Colonic mucosa (tissue), 4 donors: ENCODE results near the gene OTUD7B. TPM values are rescaled to one million over a fixed set of nuclear protein-coding genes. Genes with fewer than 3 reads are reported as not detected.
"Not testable (repeated sequence)": the region's sequence is repeated elsewhere in the genome, so short reads cannot be mapped to it uniquely, and the experiment has no call there.

Experiments used
- DNase-seq: peaks from one replicate; pipeline ENCODE4 v3.0.0-alpha.2; 2020
- H3K27ac ChIP-seq: fragments of 200-600 bp; one replicate; pipeline ENCODE4 v1.8.0; 2021
- H3K27me3 ChIP-seq: fragments of 200-600 bp; one replicate; pipeline ENCODE4 v1.8.0; 2021
- H3K36me3 ChIP-seq: fragments of 200-600 bp; one replicate; pipeline ENCODE4 v1.8.0; 2021
- H3K4me1 ChIP-seq: fragments of 200-600 bp; one replicate; pipeline ENCODE4 v1.8.0; 2021; ENCODE audit warnings: mild to moderate bottlenecking
- H3K4me3 ChIP-seq: fragments of 200-600 bp; one replicate; pipeline ENCODE4 v1.8.0; 2021
- H3K9ac ChIP-seq, 2 donors: one replicate each; pipeline ENCODE4 v1.7.0; 2013; ENCODE audit warnings: control low read depth in 2 of 2, low read depth in 2 of 2, low read length in 2 of 2
- H3K9me3 ChIP-seq: fragments of 200-600 bp; one replicate; pipeline ENCODE4 v1.8.0; 2021
- CTCF ChIP-seq: fragments of 200-600 bp; IDR thresholded peaks from one replicate; pipeline ENCODE4 v1.8.0; 2022; ENCODE audit warnings: antibody characterized with exemption, mild to moderate bottlenecking
- intact Hi-C: fragments of 100-400 bp; cut with DNase I; formaldehyde crosslinking; loops from one replicate; pipeline ENCODE4 v1.14.1; 2022
- total RNA-seq, 2 donors: library from RNA; stranded (reverse); fragmentation: NEBNext Ultra II Directional in 1 of 2; extraction: Animal tissue kit (Norgen Biotek cat#: 25700) in 1 of 2; gene quantifications; one replicate each; pipeline ENCODE4 v1.2.1, GENCODE V29; 2021
- donor health status: healthy.
- donor health status: DM: no; HTN: no; CAD: no.
- donor health status: DM: no; HTN: no; CAD: no.

Gene OTUD7B
- total RNA-seq, 2 donors from 2014 or later: 33.7 to 38.7 TPM

- intact Hi-C loops: no loop called here
Measured at GRCh38 chr1:149940427-149940826, 70.1 kb downstream of the OTUD7B start.

GRCh38 chr1:149938668-149939003 lies 71.9 kb downstream of the OTUD7B start:
- H3K27me3 ChIP-seq, intact Hi-C loops, H3K36me3 ChIP-seq, DNase-seq, H3K4me3 ChIP-seq, H3K9me3 ChIP-seq: not testable (repeated sequence)
- Histone ChIP-seq H3K4me1 (peaks cover 13% of the 10 kb centered on the region), H3K9ac (peak overlapping the region in 1 of 2 donors; percentile 98), H3K27ac (peak overlapping the region; percentile 93)

More at GRCh38 chr1:149940427-149940826, 70.1 kb downstream of the OTUD7B start:
- peak overlapping the region; percentile 93 for H3K27ac ChIP-seq
- H3K9ac ChIP-seq: no peak overlapping the region
- no peaks in the 10 kb centered on the region for H3K36me3 ChIP-seq
- H3K9me3 ChIP-seq: no peaks in the 10 kb centered on the region
- DNase-seq: no peak
- TF ChIP-seq CTCF: no peak
- H3K4me3 ChIP-seq: no peak overlapping the region
- H3K4me1 ChIP-seq: peaks cover 13% of the 10 kb centered on the region
- no peaks in the 10 kb centered on the region for H3K27me3 ChIP-seq

GRCh38 chr1:149937759-149938158 lies 72.8 kb downstream of the OTUD7B start:
- Histone ChIP-seq H3K27ac (peak overlapping the region; percentile 93), H3K4me1 (peaks cover 13% of the 10 kb centered on the region), H3K36me3 (no peaks in the 10 kb centered on the region), H3K9me3 (no peaks in the 10 kb centered on the region), H3K4me3 (no peak overlapping the region), H3K9ac (peak overlapping the region; percentile 27 to 98), H3K27me3 (no peaks in the 10 kb centered on the region)
- TF ChIP-seq CTCF: no peak
- no peak for DNase-seq
- intact Hi-C loops: no loop called here

- no peaks in the 10 kb centered on the region for H3K27me3 ChIP-seq
- DNase-seq: peak; percentile 85
- TF ChIP-seq CTCF: no peak
- H3K36me3 ChIP-seq: no peaks in the 10 kb centered on the region
- H3K4me1 ChIP-seq: peaks cover 13% of the 10 kb centered on the region
- peak overlapping the region; percentile 33 to 98 for H3K9ac ChIP-seq
- H3K27ac ChIP-seq: peak overlapping the region; percentile 93
- intact Hi-C loops: no loop called here
- no peaks in the 10 kb centered on the region for H3K9me3 ChIP-seq
- peak overlapping the region; percentile 38 for H3K4me3 ChIP-seq
Measured at GRCh38 chr1:149936992-149937705, 73.4 kb downstream of the OTUD7B start.

GRCh38 chr1:149936170-149936991 lies 74.1 kb downstream of the OTUD7B start, which contains the start of gene MTMR11:
MTMR11 (minus strand) TSS chr1:149936879; CDS start chr1:149936647, 232 bp downstream.
- TF ChIP-seq CTCF: no peak
- H3K36me3 ChIP-seq: no peaks in the 10 kb centered on the region
- intact Hi-C loops: no loop called here
- H3K4me3 ChIP-seq: peak within 1 kb of the TSS; percentile 38
- H3K4me1 ChIP-seq: peaks cover 13% of the 10 kb centered on the region
- no peaks in the 10 kb centered on the region for H3K9me3 ChIP-seq
- H3K27ac ChIP-seq: peak within 1 kb of the TSS; percentile 93
- peak within 1 kb of the TSS; percentile 83 to 98 for H3K9ac ChIP-seq
- DNase-seq: peak; percentile 84
- H3K27me3 ChIP-seq: no peaks in the 10 kb centered on the region
